Keratinocyte (primary cell): Measurements from ENCODE around the gene TSSC4.

ENCODE experiments used
- CTCF ChIP-seq, 3 experiments: IDR thresholded peaks in 1 of 3; conservative IDR thresholded peaks in 1 of 3; optimal IDR thresholded peaks in 1 of 3; 2 replicates in 2 of 3; 3 replicates in 1 of 3; pipeline versions ENCODE3 to v1.5.1; 2011; ENCODE audit warnings: low read length in 3 of 3, mild to moderate bottlenecking in 3 of 3, moderate library complexity in 2 of 3, control low read depth in 1 of 3, inconsistent platforms in 1 of 3; ENCODE audit not compliant: insufficient read depth in 2 of 3; ENCODE audit errors: extremely low read depth in 1 of 3
- EZH2 ChIP-seq: IDR thresholded peaks from one replicate; pipeline ENCODE4 v1.6.1; 2012; ENCODE audit warnings: inconsistent platforms, mild to moderate bottlenecking, low read length, moderate library complexity

DNA sequence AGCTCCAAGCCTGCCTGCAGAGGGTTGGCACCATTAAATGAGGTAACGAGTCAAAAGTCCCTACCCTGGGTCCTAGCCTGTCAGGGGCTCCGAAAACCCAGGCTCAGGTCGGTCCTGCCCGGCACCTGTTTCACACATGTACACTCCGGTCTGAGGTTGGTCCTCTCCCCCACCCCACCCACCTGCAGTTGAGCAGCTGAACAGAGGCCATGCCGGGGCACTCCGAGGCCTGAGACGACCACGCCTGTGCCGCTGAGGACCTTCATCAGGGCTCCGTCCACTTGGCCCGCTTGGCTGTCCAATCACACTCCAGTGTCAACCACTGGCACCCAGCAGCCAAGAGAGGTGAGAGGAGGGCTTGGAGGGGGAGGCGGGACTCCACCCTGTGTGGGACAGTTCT, 1.6 kb downstream of the TSSC4 start:
- TF ChIP-seq CTCF (optimal IDR thresholded peaks at IDR 0.05 in 1 of 3, IDR thresholded peaks at IDR 0.05 in 1 of 3, conservative IDR thresholded peaks at IDR 0.05 in 1 of 3; ENCODE audit: extremely low read depth in 1 of 3, insufficient read depth in 2 of 3, low read length in 3 of 3): no peak
- no peak for TF ChIP-seq EZH2
